ENCODE data around the gene AREL1.

DNA sequence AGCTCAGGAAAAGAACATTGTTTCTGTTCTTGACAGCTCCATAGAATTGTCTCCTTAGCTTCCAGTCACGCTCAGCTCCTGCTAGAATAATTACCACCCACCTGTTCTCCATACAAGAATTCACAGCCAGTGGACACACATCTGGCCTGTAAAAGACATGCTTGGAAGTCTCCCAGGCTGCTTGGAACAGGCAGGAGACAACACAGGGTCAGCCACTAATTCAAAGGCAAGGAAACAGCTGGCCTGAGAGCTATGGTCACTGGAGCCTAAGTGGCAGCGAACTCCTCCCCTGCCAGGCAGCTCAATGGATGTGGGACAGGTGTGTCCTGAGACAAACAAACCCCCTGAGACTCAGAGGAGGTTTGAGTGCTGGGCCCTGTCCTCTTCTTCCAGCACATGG lies 77.9 kb downstream of the AREL1 start:
- TF ChIP-seq NRF1 (conservative IDR thresholded peaks at IDR 0.05; ENCODE audit: low read depth, low read length) (no peak), EZH2 (IDR thresholded peaks at IDR 0.05; ENCODE audit: borderline replicate concordance, control insufficient read depth, low read depth, low read length) (no peak), NR2F1 (conservative IDR thresholded peaks at IDR 0.05) (no peak), RELA (IDR thresholded peaks at IDR 0.05; ENCODE audit: borderline replicate concordance, partially characterized antibody) (no peak), TAF1 (IDR thresholded peaks at IDR 0.05; ENCODE audit: borderline replicate concordance, low read depth, low read length) (no peak), FOXM1 (IDR thresholded peaks at IDR 0.05; ENCODE audit: low read depth, low read length) (no peak), TARDBP (IDR thresholded peaks at IDR 0.05; ENCODE audit: borderline replicate concordance) (no peak), JUND (IDR thresholded peaks at IDR 0.05; ENCODE audit: low read depth, low read length) (no peak), POLR2AphosphoS5 (IDR thresholded peaks at IDR 0.05; ENCODE audit: low read length) (no peak), POLR2A (IDR thresholded peaks at IDR 0.05; ENCODE audit: low read depth, low read length) (no peak)
- TF ChIP-seq, protein P1, sequence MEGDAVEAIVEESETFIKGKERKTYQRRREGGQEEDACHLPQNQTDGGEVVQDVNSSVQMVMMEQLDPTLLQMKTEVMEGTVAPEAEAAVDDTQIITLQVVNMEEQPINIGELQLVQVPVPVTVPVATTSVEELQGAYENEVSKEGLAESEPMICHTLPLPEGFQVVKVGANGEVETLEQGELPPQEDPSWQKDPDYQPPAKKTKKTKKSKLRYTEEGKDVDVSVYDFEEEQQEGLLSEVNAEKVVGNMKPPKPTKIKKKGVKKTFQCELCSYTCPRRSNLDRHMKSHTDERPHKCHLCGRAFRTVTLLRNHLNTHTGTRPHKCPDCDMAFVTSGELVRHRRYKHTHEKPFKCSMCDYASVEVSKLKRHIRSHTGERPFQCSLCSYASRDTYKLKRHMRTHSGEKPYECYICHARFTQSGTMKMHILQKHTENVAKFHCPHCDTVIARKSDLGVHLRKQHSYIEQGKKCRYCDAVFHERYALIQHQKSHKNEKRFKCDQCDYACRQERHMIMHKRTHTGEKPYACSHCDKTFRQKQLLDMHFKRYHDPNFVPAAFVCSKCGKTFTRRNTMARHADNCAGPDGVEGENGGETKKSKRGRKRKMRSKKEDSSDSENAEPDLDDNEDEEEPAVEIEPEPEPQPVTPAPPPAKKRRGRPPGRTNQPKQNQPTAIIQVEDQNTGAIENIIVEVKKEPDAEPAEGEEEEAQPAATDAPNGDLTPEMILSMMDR (IDR thresholded peaks at IDR 0.05 in 2 of 3, conservative IDR thresholded peaks at IDR 0.05 in 1 of 3; ENCODE audit: control insufficient read depth in 2 of 3, extremely low read depth in 1 of 3, insufficient read depth in 1 of 3, low read depth in 3 of 3, low read length in 3 of 3): no peak

Data from GM12878 (cell line).